ENCODE data around the gene DNAH1. TPM values are rescaled to one million over a fixed set of nuclear protein-coding genes. Genes with fewer than 3 reads are reported as not detected.

Gene DNAH1
- total RNA-seq, 1 experiment from 2014 or later, result 5.5 TPM

GRCh38 chr3:52388348-52388821 lies 72.3 kb downstream of the DNAH1 start:
- ChIA-PET RAD21 (ENCODE audit: low non-redundant PET in 1 of 2, low total read pairs in 2 of 2, uncharacterized antibody in 2 of 2, unreplicated experiment in 2 of 2) (no interaction called here), POLR2A (interaction anchor here (0.9 kb wide), 1 partner anchor 148 kb away, joined by 3 read pairs; no protein-coding TSS in a partner anchor), CTCF (no interaction called here)
- Histone ChIP-seq H3K9me3 (ENCODE audit: control insufficient read depth in 1 of 2, insufficient read depth in 1 of 2, low read depth in 1 of 2, low read length in 2 of 2) (no peaks in the 10 kb centered on the region), H3K4me3 (replicated peaks in 1 of 2; ENCODE audit: low read depth in 1 of 2, low read length in 2 of 2) (no peak overlapping the region), H4K20me1 (ENCODE audit: insufficient read depth) (no peaks in the 10 kb centered on the region), H3K9ac (ENCODE audit: low read length) (no peak overlapping the region), H3K4me2 (ENCODE audit: low read length) (no peak overlapping the region), H3K27ac (ENCODE audit: low read depth, low read length) (no peak overlapping the region), H3K36me3 (ENCODE audit: control insufficient read depth in 1 of 2, insufficient read depth in 2 of 2, low read length in 2 of 2) (no peaks in the 10 kb centered on the region), H2AFZ (ENCODE audit: low read depth, low read length, poor library complexity, severe bottlenecking) (no peak overlapping the region), H3K79me2 (ENCODE audit: insufficient read depth, low read length) (no peaks in the 10 kb centered on the region), H3K9me2 (ENCODE audit: insufficient read depth) (no peaks in the 10 kb centered on the region), H3K27me3 (ENCODE audit: insufficient read depth, low read length) (no peaks in the 10 kb centered on the region), H3K4me1 (ENCODE audit: control insufficient read depth in 1 of 2, insufficient read depth in 2 of 2, low read length in 2 of 2) (peaks cover 6 to 11% of the 10 kb centered on the region in 2 experiments; a peak in 3 of 4 replicates)
- TF ChIP-seq RAD21 (IDR thresholded peaks at IDR 0.05; ENCODE audit: low read depth), result no peak
- peak in 1 of 3 experiments; percentile 32; a peak in 2 of 6 replicates for TF ChIP-seq CTCF (IDR thresholded peaks at IDR 0.05 in 2 of 3, conservative IDR thresholded peaks at IDR 0.05 in 1 of 3; ENCODE audit: borderline replicate concordance in 1 of 3, insufficient read depth in 1 of 3, low read depth in 2 of 3, low read length in 2 of 3)
- no peak for TF ChIP-seq EZH2 (IDR thresholded peaks at IDR 0.05)
- TF ChIP-seq ZBTB33 (IDR thresholded peaks at IDR 0.05; ENCODE audit: extremely low read depth, insufficient replicate concordance, low read length), result no peak
- TF ChIP-seq EGR1 (IDR thresholded peaks at IDR 0.05; ENCODE audit: low read depth), result no peak
- no peak for TF ChIP-seq ELF1 (IDR thresholded peaks at IDR 0.05; ENCODE audit: borderline replicate concordance, low read depth)
- intact Hi-C loops (cut with micrococcal nuclease), result no loop called here
- BruUV-seq (replicated peaks), result no TSS peak
- ATAC-seq (no peak), DNase-seq (ENCODE audit: low read depth, low spot score) (no peak)
